K562 (cell line): Measurements from ENCODE around the gene KCNJ14. TPM values are rescaled to one million over a fixed set of nuclear protein-coding genes. Genes with fewer than 3 reads are reported as not detected.
A peak's percentile ranks its signal among the peaks of the same experiment; 100 is the strongest.

Experiments used
- CBX3 ChIP-seq, 2 experiments: IDR thresholded peaks; 1 replicate in 1 of 2; 2 replicates in 1 of 2; pipeline ENCODE4 v1.6.1; 2012; ENCODE audit warnings: inconsistent platforms in 2 of 2, low read length in 2 of 2, borderline replicate concordance in 1 of 2, control low read depth in 1 of 2
- GATAD2A ChIP-seq: fragments of 450-650 bp; IDR thresholded peaks from 2 replicates; pipeline ENCODE4 v1.6.1; 2017
- KDM5B ChIP-seq: fragments of 200-600 bp; sonication (generic); IDR thresholded peaks from 2 replicates; pipeline ENCODE4 v1.6.1; 2012; ENCODE audit warnings: low read depth, mild to moderate bottlenecking, moderate library complexity, low read length, control low read depth, inconsistent platforms; ENCODE audit not compliant: insufficient replicate concordance
- PCBP1 ChIP-seq: fragments of 200-400 bp; formaldehyde crosslinking; IDR thresholded peaks from 2 replicates; pipeline ENCODE4 v1.6.1; 2018; ENCODE audit warnings: mild to moderate bottlenecking, low read depth, low read length; ENCODE audit not compliant: poor library complexity, severe bottlenecking
- polyA plus RNA-seq, 8 experiments: library from polyadenylated mRNA; depleted of rRNA in 4 of 8; stranded (reverse) in 5 of 8; unstranded in 3 of 8; fragments of >200 nt; fragmentation: Nextera tagmentation in 2 of 8; fragmentation: Illumina TruSeq in 1 of 8; extraction: Ambion mirVana in 2 of 8; extraction: Trizol in 1 of 8; gene quantifications; 2 replicates each; pipeline versions ENCODE4 v1.2.1 to v1.2.3, GENCODE V29; 2011 to 2014; ENCODE audit warnings: inconsistent platforms in 1 of 8, missing spikeins in 1 of 8
- total RNA-seq, 7 experiments: library from RNA; depleted of rRNA in 6 of 7; stranded (reverse); fragments of >200 nt in 6 of 7; fragmentation: Illumina TruSeq in 2 of 7; extraction: Trizol in 2 of 7; gene quantifications; 2 replicates each; pipeline versions ENCODE4 v1.2.1 to v1.2.3, GENCODE V29; 2011 to 2021; ENCODE audit warnings: low replicate concordance in 1 of 7
- TF ChIP-seq, protein P1 (sequence below): fragments of 250-450 bp; sonication (Bioruptor Pico); IDR thresholded peaks from 2 replicates; pipeline ENCODE4 v1.4.0; 2020

The KCNJ14 gene
- total and polyA plus RNA-seq, 9 of the 15 experiments (the other 6 are each of a cell fraction or from before 2014, with no cell fraction given): 0.15 to 1.6 (median 0.49) TPM

GRCh38 chr19:48513289-48514122, 58.1 kb downstream of the KCNJ14 start (continued):
- TF ChIP-seq, protein P1, sequence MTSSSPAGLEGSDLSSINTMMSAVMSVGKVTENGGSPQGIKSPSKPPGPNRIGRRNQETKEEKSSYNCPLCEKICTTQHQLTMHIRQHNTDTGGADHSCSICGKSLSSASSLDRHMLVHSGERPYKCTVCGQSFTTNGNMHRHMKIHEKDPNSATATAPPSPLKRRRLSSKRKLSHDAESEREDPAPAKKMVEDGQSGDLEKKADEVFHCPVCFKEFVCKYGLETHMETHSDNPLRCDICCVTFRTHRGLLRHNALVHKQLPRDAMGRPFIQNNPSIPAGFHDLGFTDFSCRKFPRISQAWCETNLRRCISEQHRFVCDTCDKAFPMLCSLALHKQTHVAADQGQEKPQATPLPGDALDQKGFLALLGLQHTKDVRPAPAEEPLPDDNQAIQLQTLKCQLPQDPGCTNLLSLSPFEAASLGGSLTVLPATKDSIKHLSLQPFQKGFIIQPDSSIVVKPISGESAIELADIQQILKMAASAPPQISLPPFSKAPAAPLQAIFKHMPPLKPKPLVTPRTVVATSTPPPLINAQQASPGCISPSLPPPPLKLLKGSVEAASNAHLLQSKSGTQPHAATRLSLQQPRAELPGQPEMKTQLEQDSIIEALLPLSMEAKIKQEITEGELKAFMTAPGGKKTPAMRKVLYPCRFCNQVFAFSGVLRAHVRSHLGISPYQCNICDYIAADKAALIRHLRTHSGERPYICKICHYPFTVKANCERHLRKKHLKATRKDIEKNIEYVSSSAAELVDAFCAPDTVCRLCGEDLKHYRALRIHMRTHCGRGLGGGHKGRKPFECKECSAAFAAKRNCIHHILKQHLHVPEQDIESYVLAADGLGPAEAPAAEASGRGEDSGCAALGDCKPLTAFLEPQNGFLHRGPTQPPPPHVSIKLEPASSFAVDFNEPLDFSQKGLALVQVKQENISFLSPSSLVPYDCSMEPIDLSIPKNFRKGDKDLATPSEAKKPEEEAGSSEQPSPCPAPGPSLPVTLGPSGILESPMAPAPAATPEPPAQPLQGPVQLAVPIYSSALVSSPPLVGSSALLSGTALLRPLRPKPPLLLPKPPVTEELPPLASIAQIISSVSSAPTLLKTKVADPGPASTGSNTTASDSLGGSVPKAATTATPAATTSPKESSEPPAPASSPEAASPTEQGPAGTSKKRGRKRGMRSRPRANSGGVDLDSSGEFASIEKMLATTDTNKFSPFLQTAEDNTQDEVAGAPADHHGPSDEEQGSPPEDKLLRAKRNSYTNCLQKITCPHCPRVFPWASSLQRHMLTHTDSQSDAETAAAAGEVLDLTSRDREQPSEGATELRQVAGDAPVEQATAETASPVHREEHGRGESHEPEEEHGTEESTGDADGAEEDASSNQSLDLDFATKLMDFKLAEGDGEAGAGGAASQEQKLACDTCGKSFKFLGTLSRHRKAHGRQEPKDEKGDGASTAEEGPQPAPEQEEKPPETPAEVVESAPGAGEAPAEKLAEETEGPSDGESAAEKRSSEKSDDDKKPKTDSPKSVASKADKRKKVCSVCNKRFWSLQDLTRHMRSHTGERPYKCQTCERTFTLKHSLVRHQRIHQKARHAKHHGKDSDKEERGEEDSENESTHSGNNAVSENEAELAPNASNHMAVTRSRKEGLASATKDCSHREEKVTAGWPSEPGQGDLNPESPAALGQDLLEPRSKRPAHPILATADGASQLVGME (CRISPR knock-in tag): 0 out of 2 replicates have a peak, but pooled peaks have one; percentile 71
- TF ChIP-seq CBX3 (IDR thresholded peaks at IDR 0.05; ENCODE audit: borderline replicate concordance in 1 of 2, low read length in 2 of 2): no peak
- 0 out of 2 replicates have a peak, but pooled peaks have one; percentile 30 for TF ChIP-seq GATAD2A
- TF ChIP-seq KDM5B: peak; percentile 39
- peak; percentile 66 for TF ChIP-seq PCBP1
